ENCODE data around the gene ABCA4. TPM values are rescaled to one million over a fixed set of nuclear protein-coding genes. Genes with fewer than 3 reads are reported as not detected.

ABCA4 gene
- total and polyA plus RNA-seq, 2 of the 8 experiments (the other 6 are each of a cell fraction or from before 2014, with no cell fraction given), result 0.06 TPM; not detected in 1

DNA sequence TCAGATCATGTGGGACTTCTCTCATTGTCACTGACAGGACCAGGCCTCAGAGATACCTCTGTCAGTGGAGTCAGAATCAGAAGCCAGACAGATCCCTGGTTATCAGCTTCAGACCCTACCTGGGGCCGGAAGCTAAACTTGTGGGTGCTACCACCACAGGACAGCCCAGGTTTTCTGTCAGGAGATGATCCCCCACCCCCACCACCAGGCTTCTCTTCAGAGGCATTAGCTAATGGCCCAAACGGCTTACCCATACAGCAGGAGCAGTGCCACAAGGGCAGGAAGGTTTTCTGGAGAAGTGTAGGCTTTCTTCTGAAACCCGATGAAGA lies 105.5 kb downstream of the ABCA4 start:
- Histone ChIP-seq H3K27me3 (replicated peaks in 1 of 4; ENCODE audit: control insufficient read depth in 3 of 4, extremely low read depth in 1 of 4, insufficient read depth in 3 of 4, low read length in 3 of 4) (peaks cover 0 to 16% (median 9%) of the 10 kb centered on the region in 4 experiments; a peak in 4 of 7 replicates), H3K4me2 (ENCODE audit: insufficient read depth in 1 of 2, low read depth in 2 of 2, low read length in 2 of 2) (no peak overlapping the region), H3K4me1 (replicated peaks in 1 of 4; ENCODE audit: control insufficient read depth in 3 of 4, insufficient read depth in 4 of 4, low read length in 3 of 4) (peaks cover 7 to 28% (median 18%) of the 10 kb centered on the region in 4 experiments), H2AK5ac (ENCODE audit: low read depth, low read length) (no peak overlapping the region), H4K91ac (replicated peaks; ENCODE audit: insufficient read length, low read length) (no peak overlapping the region), H4K5ac (ENCODE audit: insufficient read length, low read depth, low read length) (no peak overlapping the region), H3K4ac (replicated peaks; ENCODE audit: insufficient read length, low read depth, low read length) (no peak overlapping the region), H4K8ac (ENCODE audit: extremely low read depth, insufficient read depth, low read length) (no peak overlapping the region), H3K9me3 (ENCODE audit: insufficient read depth in 2 of 2, low read depth in 1 of 2, low read length in 1 of 2) (no peaks in the 10 kb centered on the region), H3K4me3 (ENCODE audit: extremely low read depth in 1 of 4, insufficient read depth in 2 of 4, low read depth in 3 of 4, low read length in 4 of 4) (no peak overlapping the region), H2AFZ (ENCODE audit: low read length) (no peak overlapping the region), H2BK20ac (ENCODE audit: low read length) (no peak overlapping the region), H3K9ac (replicated peaks in 1 of 4; ENCODE audit: extremely low read depth in 1 of 4, low read depth in 3 of 4, low read length in 3 of 4) (no peak overlapping the region), H3K23ac (ENCODE audit: insufficient read length) (no peak overlapping the region), H3K56ac (replicated peaks; ENCODE audit: insufficient read length, low read depth, low read length) (no peak overlapping the region), H3K14ac (ENCODE audit: insufficient read length) (no peak overlapping the region), H2BK5ac (ENCODE audit: low read depth, low read length) (no peak overlapping the region), H3K79me1 (ENCODE audit: low read depth, low read length) (no peaks in the 10 kb centered on the region), H2BK120ac (replicated peaks; ENCODE audit: low read depth, low read length) (no peak overlapping the region), H3K79me2 (ENCODE audit: control insufficient read depth in 1 of 2, insufficient read depth in 2 of 2, low read length in 2 of 2) (no peaks in the 10 kb centered on the region), H4K20me1 (replicated peaks in 1 of 2; ENCODE audit: control insufficient read depth in 1 of 2, insufficient read depth in 2 of 2, low read length in 2 of 2) (no peaks in the 10 kb centered on the region), H2BK12ac (ENCODE audit: low read depth, low read length) (no peak overlapping the region), H3K23me2 (ENCODE audit: low read depth, low read length) (peaks cover 2% of the 10 kb centered on the region; the same call in 1 of the 2 replicates), H2BK15ac (ENCODE audit: low read length) (no peak overlapping the region), H3K27ac (ENCODE audit: low read depth, low read length) (no peak overlapping the region), H3K18ac (ENCODE audit: extremely low read depth, low read length) (no peak overlapping the region), H3K36me3 (ENCODE audit: control insufficient read depth in 2 of 4, insufficient read depth in 4 of 4, low read length in 3 of 4) (no peaks in the 10 kb centered on the region)
- WGBS, 2 experiments (ENCODE audit: extremely low coverage in 1 of 2, insufficient coverage in 1 of 2, insufficient read length in 1 of 2, insufficient replicate concordance in 2 of 2, low coverage in 1 of 2, low lambda C conversion rate in 2 of 2, missing lambda C conversion rate in 1 of 2), result 90% methylated on average over 3 of the region's 3 CpGs; no CpG with 5 or more reads in 1 of the 2 experiments
- CTCF ChIA-PET (ENCODE audit: partially characterized antibody), result interaction anchor here (0.8 to 38.0 kb wide), 8 partner anchors 9 to 319 kb away, joined by 3 to 807 read pairs (median 4); partner anchors contain the start of gene GCLM
- FAIRE-seq, result no peak
- POLR2A ChIA-PET (ENCODE audit: partially characterized antibody), result no interaction called here
- no peak for TF ChIP-seq BRCA1 (IDR thresholded peaks at IDR 0.05; ENCODE audit: low read depth, low read length)
- TF ChIP-seq KDM4A (IDR thresholded peaks at IDR 0.05; ENCODE audit: low read depth, low read length, severe bottlenecking), result no peak
- no peak for TF ChIP-seq GTF2F1 (IDR thresholded peaks at IDR 0.05; ENCODE audit: borderline replicate concordance, low read depth, low read length)
- TF ChIP-seq ASH2L (IDR thresholded peaks at IDR 0.05; ENCODE audit: low read length), result no peak
- TF ChIP-seq FOSL1 (IDR thresholded peaks at IDR 0.05; ENCODE audit: insufficient read depth, low read depth, low read length), result no peak
- TF ChIP-seq, protein P1, sequence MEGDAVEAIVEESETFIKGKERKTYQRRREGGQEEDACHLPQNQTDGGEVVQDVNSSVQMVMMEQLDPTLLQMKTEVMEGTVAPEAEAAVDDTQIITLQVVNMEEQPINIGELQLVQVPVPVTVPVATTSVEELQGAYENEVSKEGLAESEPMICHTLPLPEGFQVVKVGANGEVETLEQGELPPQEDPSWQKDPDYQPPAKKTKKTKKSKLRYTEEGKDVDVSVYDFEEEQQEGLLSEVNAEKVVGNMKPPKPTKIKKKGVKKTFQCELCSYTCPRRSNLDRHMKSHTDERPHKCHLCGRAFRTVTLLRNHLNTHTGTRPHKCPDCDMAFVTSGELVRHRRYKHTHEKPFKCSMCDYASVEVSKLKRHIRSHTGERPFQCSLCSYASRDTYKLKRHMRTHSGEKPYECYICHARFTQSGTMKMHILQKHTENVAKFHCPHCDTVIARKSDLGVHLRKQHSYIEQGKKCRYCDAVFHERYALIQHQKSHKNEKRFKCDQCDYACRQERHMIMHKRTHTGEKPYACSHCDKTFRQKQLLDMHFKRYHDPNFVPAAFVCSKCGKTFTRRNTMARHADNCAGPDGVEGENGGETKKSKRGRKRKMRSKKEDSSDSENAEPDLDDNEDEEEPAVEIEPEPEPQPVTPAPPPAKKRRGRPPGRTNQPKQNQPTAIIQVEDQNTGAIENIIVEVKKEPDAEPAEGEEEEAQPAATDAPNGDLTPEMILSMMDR (IDR thresholded peaks at IDR 0.05; ENCODE audit: control extremely low read depth in 1 of 3, insufficient read depth in 1 of 3, low read depth in 1 of 3, low read length in 3 of 3), result no peak
- TF ChIP-seq SUZ12 (IDR thresholded peaks at IDR 0.05; ENCODE audit: low read length), result no peak
- TF ChIP-seq POLR2AphosphoS5 (IDR thresholded peaks at IDR 0.05; ENCODE audit: low read depth, low read length), result no peak
- TF ChIP-seq BCL11A (IDR thresholded peaks at IDR 0.05; ENCODE audit: low read depth in 2 of 2, low read length in 2 of 2), result no peak
- no peak for TF ChIP-seq HDAC6 (IDR thresholded peaks at IDR 0.05; ENCODE audit: low read depth, low read length)
- DNase-seq (ENCODE audit: low read depth in 1 of 2, low spot score in 2 of 2), result no peak
